LHCN-M2 (cell line): Measurements from ENCODE around the gene TBX21. TPM values are rescaled to one million over a fixed set of nuclear protein-coding genes. Genes with fewer than 3 reads are reported as not detected.

Source experiments
- DNase-seq: peaks from one replicate; pipeline ENCODE4 v3.0.0-alpha.2; 2012; ENCODE audit warnings: low read depth
- total RNA-seq: library from RNA; depleted of rRNA; stranded (reverse); fragments of >200 nt; gene quantifications from 2 replicates; pipeline ENCODE4 v1.2.3, GENCODE V29; 2014

TBX21 gene
- total RNA-seq, 1 experiment from 2014 or later, result not detected

DNA sequence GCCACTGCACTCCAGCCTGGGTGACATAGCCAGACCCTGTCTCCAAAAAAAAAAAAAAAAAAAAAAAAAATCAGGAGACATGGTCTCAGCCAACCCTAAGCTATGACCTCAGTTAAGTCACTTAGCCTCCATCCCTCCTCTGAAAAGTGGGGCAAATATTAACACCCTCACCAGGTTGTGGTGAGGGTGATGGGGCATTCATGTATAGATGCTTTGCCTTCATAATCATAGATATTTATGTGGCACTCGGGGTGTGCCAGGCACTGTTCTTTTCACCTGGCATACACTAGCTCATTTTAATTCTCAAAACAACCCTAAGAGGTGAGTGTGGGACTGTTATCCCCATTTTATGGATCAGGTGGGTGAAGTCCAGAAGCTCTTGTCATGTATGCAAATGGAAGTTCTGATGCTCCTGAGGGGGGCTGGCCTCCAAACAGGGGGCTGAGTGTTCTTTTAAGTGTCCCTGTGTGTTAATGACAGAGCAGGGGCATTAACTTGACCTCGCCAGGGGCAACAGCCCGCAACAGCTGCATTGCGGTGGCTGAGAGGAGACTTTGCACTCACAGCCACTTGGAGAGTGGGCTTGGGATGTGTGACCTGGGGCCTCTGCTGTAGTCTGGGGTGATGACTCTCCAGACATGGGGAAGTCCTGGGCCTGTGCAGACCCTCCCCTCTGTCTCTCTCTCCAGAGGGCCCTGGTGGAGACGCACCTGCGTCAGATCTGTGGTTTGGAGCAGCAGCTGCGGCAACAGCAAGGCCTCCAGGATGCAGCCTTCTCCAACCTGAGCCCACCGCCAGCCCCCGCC lies 34.9 kb upstream of the TBX21 start:
- no peak for DNase-seq

DNA sequence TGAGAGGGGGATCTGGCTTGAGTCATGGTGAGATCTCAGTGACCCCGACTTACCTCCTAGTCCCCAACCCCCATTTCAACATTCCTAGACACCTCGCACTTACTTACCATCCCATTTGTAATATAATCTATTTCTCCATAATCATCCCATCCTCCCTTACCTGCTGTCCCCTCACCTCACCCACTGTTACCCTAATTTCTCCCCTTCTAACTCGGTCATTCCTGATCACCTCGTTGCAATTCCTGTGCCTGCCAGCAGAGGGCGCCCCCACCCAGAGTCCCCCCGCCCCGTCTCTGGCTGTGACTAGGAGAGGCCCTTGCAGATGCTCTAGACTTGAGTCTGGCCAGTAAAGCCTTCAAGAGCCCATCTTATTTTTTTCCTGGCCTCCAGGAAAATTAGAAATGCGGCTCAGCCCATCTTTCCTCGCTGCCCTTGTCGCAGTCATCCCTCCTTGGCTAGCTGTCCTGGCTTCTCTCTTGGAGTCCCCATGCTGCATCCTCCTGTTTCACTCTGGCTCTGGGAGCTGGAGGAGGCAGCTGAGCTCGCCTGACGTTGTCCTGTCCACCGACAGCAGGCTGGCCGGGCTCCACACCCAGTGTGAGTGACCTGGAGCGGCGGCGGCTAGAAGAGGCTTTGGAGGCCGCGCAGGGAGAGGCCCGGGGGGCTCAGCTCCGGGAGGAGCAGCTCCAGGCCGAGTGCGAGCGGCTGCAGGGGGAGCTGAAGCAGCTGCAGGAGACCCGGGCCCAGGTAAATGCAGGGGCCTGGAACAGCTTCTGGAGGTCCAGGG lies 34.1 kb upstream of the TBX21 start:
- peak; percentile 46 for DNase-seq

DNA sequence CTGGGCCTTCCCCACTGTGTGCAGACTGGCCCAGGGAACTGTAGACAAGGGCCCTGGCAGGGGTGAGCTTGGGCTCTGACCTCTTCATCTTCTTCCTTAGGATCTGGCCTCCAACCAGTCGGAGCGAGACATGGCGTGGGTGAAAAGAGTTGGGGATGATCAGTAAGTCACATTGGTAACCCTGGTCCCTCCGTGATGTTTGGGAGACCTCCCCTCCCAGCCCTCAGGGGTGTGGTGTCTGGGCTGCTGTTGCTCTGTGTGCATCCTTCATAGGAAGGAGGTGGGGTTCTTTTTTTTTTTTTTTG lies 33.5 kb upstream of the TBX21 start:
- no peak for DNase-seq

DNA sequence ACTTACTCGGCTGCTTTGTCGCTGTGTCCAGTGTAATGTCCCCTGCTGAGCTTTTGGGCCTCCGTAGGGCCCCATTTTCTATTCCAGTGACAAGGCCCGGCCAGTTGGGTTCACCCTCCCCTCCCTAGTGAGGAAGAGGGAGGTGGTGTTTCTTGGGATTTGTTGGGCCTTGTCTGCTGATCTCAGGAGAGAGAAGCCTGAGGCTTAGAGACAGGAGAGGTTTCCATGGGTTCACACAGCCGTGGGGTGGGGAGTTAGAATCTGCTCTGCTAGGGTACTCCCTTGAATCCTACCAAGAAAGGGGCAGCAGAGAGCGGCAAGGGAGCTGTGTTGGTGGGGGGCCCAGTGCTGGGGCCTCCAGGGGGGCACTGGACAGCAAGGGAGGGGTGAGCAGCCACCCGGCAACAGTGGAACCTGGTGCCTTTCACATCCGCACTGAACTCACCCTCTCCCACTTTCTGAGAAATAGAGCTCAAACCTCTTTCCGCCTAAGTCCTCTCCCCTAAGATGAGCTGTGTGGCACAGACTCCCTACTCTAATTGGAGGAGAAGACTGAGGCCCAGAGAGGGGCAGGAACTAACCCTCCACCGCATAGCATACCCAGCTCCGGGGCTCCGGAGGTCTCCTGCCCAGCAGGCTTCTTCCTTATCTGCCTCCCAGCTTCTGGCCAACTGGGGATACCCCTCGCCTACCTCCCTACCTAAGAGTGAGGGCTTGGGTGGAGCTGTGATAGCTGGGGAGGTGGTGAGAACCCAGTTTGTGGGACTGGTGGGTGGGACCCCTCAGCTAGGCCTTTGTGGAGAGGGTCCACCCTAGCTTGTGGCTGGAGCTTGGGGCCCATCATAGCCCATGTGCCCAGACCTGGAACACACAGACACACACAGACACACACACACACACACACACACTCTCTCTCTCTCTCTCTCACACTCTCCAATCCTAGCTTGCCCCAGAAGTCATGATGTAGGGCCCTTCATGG lies 32.3 kb upstream of the TBX21 start:
- DNase-seq, result no peak

DNA sequence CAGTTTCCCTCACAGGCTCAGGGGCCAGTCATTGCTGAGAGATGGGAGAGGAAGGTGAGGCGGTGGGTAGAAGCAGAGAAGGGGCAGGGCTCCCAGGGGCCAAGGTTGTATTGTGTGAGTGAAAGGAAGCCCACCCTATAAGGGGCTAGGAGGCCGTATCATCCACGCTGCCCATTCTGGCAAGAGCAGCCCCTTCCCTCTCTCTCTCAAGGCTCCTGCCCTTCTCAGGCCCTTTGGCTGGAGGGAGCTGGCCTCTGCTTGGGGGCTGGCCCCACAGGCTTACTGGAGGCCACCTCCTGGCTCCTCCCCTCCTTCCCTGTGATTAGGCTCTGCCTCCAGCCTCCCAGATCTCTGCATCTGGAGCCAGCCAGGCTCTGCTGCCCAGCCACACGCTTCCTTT lies 31.4 kb upstream of the TBX21 start:
- no peak for DNase-seq

DNA sequence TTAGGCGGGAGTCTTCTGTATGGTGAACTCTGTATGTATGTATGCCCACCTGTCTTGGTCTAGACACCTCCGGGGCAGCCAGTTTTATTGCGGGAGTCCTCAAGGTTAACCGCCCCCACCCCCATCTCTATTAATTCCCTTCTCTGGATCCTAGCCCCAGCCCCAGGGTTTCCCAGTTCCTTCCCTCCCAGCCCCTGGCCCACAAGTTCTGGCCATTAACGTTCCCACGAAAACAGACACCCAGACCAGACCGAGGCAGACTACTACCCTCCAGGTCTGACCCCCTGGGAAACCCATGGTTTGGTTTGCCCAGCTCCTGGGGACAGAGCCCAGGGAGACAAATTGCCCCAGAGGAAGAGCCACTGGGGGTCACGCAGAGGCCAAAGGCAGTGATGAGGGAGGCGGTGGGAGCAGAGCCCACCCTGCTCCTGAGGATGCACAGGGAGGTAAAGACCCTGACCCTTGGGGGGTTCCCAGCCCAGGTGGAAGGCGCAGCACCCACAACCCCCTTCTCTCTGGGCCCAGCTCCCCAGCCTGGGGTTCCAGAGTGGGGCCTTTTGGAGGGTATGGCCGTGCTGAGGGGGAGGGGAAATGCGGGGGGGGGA lies 30.5 kb upstream of the TBX21 start:
- DNase-seq, result no peak

DNA sequence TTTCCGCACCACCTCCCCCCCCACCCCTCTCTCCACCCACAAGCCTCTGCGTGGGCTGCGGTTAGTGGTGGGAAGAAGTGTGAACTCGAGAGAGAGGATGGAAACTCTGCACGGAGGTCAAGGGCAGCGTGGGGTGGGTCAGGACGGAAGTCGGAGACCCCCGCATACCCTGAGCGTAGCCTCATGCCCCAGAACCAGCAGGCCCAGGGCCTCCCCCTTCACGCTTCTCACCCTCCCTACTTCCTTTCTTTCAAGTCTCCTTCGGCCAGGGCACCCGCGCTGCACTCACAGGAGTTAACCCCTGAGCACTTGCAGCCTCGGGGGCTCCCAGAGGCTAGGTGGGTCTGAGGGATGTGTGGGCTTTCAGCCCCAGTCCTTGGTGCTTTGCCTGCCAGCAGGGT lies 29.8 kb upstream of the TBX21 start:
- DNase-seq, result no peak

DNA sequence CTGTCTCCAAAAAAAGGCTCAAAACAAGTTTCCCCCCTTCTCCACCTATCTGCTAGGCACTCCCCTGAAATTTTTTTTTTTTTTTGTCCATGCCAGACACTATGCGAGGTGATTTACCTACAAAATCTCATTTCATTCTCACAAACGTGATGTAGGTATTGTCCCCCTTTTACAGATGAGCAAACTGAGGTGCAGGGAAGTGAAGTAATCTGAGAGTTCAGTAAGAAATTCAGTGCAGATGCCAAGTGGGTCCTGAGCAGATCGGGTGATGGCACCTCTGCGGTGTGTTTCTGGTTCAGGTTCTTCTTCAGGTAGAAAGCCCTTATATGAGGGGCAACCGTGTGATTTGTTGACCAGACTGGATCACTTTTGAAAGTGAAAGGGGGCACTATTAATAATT lies 29.4 kb upstream of the TBX21 start:
- DNase-seq, result no peak

DNA sequence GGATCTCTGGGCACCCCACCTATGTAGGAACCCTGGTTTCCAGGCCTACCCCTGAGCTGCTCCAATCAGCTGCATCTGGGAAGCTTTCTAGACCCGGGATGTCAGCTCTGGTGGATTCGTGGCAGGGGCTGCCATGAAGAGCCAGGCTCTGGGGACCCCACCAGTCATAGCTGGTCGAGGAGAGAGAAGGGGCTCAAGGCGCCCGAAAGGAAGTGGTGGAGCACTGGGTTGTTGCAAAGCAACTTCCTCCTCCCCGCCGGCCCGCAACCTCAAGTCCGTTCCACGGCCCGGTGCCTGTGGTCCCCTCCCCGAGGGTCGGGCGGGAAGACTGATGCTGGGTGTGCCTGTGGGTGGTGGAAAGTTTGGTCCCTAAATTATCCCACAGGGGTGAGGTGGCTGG lies 28.9 kb upstream of the TBX21 start:
- no peak for DNase-seq

DNA sequence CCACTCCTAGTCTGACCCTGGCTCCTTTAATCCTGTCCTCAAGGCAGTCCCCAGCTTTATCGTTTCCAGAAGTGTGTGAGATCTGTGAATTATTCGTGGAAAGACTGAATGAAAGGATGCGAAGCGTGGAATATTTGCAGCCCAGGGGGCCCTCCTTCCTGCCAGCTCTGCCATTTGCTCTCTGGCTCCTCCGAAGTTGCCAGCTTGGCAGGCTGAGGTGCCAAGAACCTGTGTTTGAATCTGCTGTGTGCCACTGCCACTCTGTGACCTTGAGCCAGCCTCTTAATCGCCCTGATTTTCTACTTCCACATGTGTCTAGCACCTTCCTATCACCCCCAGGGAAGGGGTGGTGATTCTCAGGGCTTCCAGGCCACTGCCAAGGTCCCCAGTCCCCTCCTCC lies 28.3 kb upstream of the TBX21 start:
- DNase-seq, result no peak

DNA sequence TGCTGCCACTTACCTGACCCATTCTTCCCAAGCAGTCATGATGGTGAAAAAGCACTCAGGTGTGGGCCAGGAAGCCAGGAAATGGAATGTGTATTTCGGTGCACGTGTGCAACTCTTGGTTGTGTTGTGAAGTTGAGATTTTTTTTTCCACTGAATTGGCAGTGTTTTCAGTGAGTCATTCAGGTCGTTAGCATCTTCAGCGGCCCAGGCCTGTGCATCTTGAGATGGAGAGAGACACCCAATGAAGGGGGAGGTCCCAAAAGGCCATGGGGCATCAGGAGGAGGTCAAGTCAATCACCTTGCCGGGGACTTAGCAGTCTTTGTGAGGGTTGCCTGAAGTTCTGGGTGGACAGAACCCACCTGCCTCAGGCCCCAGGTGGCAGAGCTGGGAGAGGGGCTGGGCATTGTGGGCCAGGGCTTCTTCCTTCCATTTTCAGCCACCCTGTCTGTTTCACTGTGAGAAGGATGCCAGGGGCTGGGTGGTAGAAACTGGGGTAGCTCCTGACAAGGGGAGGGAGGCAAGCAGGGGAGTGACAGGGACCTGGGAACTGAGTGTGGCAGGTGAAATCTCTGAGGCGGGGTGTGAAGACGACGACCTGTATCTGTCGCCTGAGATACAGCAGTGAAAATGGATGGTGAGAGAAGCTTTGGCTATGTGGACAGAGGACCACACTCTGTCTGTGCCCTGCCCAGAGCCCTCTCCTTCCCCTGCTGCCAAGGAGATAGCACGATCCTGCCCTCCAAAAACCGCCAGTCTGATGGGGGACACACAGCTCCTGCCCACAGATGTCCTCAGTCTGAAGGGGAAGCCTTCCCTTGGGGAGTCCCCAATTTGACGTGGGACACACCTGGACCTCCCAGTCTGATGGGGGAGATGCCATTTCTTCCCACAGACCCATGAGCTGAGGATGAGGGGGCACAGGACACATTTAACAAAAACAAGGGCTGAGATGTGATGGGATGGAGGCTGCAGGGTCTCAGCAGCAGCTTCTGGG lies 27.2 kb upstream of the TBX21 start:
- no peak for DNase-seq

DNA sequence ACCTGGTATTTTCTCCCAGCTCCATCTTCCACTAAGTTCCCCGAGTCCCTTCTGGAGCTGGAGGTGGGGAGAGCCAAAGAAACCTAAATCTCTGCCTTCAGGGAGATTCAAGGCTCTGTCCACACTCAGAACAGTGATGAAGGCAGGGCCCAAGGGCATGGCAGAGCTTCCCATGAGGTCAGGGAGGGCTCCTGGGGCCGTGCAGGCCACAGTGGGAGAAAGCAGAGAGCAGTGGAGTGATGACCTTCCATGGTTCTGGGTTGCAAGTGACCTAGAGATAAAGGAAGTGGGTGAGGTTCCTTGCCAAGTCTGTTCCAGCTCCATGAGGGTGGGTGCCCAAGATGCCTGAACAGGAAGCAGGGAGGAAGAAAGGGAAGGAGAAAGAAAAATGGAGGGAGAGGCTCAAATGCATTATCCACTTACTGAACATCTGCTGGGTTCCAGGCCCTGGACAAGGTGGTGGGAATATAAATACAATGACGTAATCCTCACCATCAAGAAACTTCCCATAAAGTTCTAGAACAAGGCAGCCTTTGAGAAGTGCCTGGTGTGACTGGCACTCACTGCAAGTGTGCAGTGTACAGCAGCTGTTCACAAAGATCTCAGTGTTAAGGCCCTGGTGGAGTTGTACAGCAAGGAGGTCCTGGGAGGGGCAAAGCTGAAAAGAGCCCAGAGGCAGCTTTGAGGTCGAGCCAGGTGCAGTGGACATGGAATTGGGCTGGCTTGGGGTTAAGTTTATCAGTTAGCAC lies 25.8 kb upstream of the TBX21 start:
- DNase-seq, result peak; percentile 48

DNA sequence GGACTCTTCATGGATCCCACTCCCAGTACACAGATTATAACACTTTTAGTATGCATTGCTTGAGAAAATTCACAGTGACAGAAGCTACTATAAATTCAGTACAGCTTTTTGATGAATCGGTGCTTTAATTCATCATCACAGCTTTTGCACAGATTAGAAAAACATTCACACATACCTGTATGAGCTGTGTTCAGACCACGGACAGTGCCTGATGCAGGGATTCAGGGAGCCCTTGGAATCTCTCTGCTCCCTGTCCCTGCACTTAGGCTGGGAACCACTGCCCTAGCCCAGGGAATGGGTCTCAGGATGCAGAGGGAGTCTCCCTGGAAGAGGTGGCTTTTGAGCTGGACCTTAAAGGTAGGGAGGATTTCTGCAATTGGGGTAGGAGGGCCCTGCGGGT lies 25.2 kb upstream of the TBX21 start:
- DNase-seq, result no peak

DNA sequence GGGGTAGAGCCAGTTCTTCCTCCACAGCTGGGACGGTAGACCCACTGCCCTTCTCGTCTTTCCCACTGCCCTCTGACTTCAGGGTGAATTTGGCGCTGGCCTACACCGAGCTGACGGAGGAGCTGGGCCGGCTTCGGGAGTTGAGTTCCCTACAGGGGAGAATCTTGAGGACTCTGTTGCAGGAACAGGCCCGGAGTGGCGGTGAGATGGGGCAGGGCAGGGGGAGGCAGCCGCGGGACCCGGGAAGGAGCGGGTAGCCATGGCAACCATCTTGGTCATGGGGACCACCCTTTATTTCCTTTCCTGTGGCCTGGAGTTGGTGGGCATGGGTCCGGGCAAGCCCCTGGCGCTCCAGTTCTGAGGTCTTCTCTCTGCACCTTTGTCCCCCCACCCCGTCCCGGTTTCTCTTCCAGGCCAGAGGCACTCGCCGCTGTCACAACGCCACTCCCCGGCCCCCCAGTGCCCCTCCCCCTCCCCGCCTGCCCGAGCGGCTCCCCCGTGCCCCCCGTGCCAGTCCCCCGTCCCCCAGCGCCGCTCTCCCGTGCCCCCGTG lies 24.6 kb upstream of the TBX21 start:
- no peak for DNase-seq

DNA sequence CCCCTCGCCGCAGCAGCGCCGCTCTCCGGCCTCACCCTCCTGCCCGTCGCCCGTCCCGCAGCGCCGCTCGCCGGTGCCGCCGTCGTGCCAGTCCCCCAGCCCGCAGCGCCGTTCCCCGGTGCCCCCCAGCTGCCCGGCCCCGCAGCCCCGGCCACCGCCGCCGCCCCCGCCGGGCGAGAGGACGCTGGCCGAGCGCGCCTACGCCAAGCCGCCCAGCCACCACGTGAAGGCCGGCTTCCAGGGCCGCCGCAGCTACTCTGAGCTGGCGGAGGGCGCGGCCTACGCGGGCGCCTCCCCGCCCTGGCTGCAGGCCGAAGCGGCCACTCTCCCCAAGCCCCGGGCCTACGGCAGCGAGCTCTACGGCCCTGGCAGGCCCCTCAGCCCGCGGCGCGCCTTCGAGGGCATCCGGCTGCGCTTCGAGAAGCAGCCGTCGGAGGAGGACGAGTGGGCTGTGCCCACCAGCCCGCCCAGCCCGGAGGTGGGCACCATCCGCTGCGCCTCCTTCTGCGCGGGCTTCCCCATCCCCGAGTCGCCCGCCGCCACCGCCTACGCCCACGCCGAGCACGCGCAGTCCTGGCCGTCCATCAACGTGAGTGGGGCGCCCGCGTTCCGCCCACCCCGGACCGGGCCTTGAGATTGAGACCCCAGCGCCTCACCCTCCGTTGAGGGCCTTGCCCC lies 24.0 kb upstream of the TBX21 start:
- DNase-seq, result no peak

DNA sequence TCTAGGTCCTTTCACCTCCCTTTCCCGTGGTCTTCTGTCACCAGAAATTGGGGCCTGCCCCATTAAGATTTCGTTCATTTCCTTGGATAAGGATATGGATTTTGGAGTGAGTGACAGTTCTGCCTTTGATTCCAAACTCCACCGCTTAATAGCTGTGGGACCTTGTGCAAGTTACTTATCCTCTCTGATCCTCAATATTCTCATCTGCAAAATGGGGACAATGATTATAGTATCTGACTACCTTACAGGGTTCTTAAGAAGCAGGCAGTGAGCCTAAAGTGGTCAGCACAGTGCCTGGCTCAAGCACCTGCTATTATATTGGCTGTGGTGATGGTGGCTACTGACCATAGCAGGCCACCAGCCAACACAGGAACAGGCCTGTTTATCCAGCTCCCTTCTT lies 23.4 kb upstream of the TBX21 start:
- DNase-seq, result no peak

DNA sequence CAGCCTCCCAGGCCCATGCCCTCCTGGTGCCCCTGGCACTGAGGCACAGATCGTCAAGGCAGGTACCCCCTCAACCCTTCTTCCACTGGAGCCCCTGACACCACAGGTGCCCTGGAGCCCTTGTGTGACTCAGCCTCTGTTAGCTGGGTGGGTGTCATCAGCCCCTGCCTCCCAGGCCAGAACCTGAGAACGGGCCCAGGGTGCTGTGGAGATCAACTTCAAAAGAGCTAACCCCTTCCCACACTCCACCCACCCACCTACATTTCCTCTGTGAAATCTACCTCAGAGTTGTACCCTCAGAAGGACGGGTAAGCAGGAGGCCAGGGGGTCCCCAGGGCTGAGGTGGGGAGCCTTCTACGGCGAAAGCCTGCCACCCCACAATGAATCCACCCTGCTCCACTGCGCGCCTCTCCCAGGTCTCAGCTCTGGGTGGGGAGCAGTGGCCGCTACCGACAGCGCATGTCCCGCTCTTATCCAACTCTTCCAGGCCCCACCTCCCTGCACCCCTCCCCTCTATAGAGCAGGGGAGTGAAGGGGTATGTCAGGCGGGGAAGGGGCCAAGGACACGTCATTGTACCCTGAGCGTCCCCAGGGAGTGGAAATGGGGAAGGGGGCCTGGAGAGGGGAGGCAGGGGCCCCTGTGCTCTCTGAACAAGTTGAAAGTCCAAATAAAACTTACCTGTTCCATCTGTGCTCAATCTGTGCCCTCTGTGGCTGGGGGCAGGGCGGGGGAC lies 21.5 kb upstream of the TBX21 start:
- no peak for DNase-seq
